ENCODE measurements around the gene SSR4. TPM values are rescaled to one million over a fixed set of nuclear protein-coding genes. Genes with fewer than 3 reads are reported as not detected.

Gene SSR4
- total and polyA plus RNA-seq, 8 donors = 153 to 327 (median 180) TPM

DNA sequence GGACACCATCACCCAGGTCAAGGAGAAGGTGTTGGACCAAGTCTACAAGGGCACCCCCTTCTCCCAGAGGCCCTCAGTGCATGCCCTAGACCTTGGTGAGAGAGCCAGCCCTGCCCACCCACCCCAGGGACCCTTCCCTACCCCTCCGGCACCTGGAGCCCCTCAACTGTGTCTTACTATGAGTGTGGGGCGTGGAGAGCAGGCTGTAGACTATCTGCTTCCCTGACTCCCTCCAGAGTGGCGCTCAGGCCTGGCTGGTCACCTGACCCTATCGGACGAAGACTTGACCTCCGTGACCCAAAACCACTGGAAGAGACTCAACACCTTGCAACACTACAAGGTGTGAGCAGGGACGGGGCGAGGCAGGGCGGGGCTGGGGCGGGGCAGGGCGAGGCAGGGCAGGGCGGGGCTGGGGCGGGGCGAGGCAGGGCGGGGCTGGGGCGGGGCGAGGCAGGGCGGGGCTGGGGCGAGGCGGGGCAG, 18.3 kb upstream of the SSR4 start:
- no peak overlapping the region for H3K4me3 ChIP-seq
- no peak overlapping the region for H3K27ac ChIP-seq
- H3K4me1 ChIP-seq = no peaks in the 10 kb centered on the region
- peaks cover 0 to 29% of the 10 kb centered on the region in 2 donors for H3K27me3 ChIP-seq
- no peaks in the 10 kb centered on the region for H3K9me3 ChIP-seq
- intact Hi-C loops (cut with DNase I) = no loop called here
- DNase-seq (no peak), ATAC-seq (no peak)
- no peaks in the 10 kb centered on the region for H3K36me3 ChIP-seq
- TF ChIP-seq, protein P1, sequence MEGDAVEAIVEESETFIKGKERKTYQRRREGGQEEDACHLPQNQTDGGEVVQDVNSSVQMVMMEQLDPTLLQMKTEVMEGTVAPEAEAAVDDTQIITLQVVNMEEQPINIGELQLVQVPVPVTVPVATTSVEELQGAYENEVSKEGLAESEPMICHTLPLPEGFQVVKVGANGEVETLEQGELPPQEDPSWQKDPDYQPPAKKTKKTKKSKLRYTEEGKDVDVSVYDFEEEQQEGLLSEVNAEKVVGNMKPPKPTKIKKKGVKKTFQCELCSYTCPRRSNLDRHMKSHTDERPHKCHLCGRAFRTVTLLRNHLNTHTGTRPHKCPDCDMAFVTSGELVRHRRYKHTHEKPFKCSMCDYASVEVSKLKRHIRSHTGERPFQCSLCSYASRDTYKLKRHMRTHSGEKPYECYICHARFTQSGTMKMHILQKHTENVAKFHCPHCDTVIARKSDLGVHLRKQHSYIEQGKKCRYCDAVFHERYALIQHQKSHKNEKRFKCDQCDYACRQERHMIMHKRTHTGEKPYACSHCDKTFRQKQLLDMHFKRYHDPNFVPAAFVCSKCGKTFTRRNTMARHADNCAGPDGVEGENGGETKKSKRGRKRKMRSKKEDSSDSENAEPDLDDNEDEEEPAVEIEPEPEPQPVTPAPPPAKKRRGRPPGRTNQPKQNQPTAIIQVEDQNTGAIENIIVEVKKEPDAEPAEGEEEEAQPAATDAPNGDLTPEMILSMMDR (IDR thresholded peaks at IDR 0.05) = no peak

DNA sequence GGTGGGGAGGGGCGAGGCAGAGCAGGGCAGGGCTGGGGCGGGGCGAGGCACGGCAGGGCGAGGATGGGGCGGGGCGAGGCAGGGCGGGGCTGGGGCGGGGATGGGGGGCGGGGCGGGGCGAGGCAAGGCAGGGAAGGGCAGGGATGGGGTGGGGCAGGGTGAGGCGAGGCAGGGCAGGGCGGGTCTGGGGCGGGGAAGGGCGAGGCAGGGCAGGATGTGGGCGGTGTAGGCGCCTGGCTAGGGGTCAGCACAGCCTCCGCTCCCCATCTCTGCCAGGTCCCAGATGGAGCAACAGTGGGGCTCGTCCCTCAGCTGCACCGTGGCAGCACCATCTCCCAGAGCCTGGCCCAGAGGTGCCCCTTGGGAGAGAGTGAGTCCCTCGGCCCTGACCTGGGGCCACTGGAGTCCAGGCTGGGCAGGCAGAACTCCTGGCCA, 17.8 kb upstream of the SSR4 start:
- Histone ChIP-seq H3K4me3 (no peak overlapping the region), H3K27me3 (peaks cover 0 to 34% of the 10 kb centered on the region in 2 donors), H3K4me1 (no peaks in the 10 kb centered on the region), H3K27ac (no peak overlapping the region), H3K9me3 (no peaks in the 10 kb centered on the region), H3K36me3 (no peaks in the 10 kb centered on the region)
- TF ChIP-seq, protein P1 (IDR thresholded peaks at IDR 0.05) = no peak
- intact Hi-C loops (cut with DNase I) = no loop called here
- ATAC-seq (no peak), DNase-seq (no peak)

DNA sequence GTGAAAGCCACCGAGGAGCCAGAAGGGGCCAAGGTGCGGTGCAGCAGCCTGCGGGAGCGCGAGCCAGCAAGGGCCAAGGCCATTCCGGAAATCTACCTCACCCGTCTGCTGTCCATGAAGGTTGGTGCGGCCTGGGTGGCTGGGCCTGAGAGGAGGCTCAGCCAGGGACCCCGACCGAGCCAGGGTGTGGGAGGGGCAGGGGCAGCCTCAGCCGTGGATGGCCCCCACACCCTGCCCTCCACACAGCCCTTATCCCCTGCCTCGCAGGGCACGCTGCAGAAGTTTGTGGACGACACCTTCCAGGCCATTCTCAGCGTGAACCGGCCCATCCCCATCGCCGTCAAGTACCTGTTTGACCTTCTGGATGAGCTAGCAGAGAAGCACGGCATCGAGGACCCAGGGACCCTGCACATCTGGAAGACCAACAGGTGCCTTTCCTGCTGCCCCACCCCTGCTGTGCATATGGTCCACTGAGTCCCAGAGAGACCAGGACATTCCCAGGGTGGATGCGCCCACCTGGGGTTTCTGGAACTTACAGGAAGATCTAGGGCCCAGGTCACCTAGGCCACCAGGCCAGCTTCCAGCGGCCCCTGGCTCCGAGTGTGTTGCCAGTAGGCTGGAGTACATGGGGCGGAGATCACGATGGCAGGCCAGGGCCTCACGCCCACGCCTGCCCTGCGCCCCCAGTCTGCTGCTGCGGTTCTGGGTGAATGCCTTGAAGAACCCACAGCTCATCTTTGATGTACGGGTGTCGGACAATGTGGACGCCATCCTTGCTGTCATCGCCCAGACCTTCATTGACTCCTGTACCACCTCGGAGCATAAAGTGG, 17.0 kb upstream of the SSR4 start:
- H3K27ac ChIP-seq = no peak overlapping the region
- H3K9me3 ChIP-seq = no peaks in the 10 kb centered on the region
- ATAC-seq (no peak), DNase-seq (peak in 1 of 4 donors; percentile 21)
- TF ChIP-seq, protein P1 (IDR thresholded peaks at IDR 0.05) = no peak
- no peaks in the 10 kb centered on the region for H3K4me1 ChIP-seq
- intact Hi-C loops (cut with DNase I) = no loop called here
- no peaks in the 10 kb centered on the region for H3K36me3 ChIP-seq
- H3K27me3 ChIP-seq = peaks cover 0 to 37% of the 10 kb centered on the region in 2 donors
- H3K4me3 ChIP-seq = no peak overlapping the region

DNA sequence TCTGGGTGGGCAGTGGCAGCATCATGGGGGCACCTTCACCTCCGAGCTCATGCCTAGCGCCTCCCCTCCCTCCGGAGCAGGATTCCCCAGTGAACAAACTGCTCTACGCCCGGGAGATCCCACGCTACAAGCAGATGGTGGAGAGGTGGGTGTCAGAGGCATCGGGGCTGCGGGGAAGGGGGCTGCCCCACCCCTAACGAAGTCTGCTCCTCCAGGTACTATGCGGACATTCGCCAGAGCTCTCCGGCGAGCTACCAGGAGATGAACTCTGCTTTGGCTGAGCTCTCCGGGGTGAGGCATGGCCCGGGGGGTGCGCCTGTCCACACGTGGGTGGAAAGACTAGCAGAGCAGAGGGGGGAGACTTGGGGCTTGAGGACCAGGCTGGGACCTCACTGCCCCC, 16.3 kb upstream of the SSR4 start:
- Histone ChIP-seq H3K9me3 (no peaks in the 10 kb centered on the region), H3K27ac (no peak overlapping the region), H3K4me3 (no peak overlapping the region), H3K27me3 (peaks cover 0 to 37% of the 10 kb centered on the region in 2 donors), H3K4me1 (no peaks in the 10 kb centered on the region), H3K36me3 (peaks cover 0 to under 1% of the 10 kb centered on the region in 2 donors)
- no peak for ATAC-seq
- TF ChIP-seq, protein P1 (IDR thresholded peaks at IDR 0.05) = no peak
- intact Hi-C loops (cut with DNase I) = no loop called here
- peak in 1 of 4 donors; percentile 23 for DNase-seq

DNA sequence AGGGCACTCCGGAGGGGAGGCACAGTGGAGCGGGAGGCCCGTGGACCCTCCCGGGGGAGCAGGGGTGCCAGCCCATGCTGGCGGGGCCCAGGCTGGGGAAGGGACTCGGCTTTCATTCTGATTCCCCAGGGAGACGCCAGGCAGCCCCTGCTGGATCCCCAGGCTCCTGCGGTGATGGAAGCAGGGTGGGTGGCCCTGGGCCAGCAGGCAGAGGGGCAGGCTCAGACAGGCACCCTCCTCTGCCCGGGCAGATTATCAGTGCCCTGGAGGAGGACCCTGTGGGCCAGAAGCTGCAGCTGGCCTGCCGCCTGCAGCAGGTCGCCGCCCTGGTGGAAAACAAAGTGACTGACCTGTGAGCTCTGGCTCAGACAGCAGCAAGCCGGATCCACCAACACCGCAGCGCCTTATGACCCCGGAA, 15.8 kb upstream of the SSR4 start:
- no peak overlapping the region for H3K27ac ChIP-seq
- peaks cover 0 to 5% of the 10 kb centered on the region in 2 donors for H3K36me3 ChIP-seq
- H3K4me3 ChIP-seq = no peak overlapping the region
- H3K9me3 ChIP-seq = no peaks in the 10 kb centered on the region
- DNase-seq (peak in 1 of 4 donors; percentile 6), ATAC-seq (no peak)
- intact Hi-C loops (cut with DNase I) = no loop called here
- peaks cover 0 to 37% of the 10 kb centered on the region in 2 donors for H3K27me3 ChIP-seq
- no peaks in the 10 kb centered on the region for H3K4me1 ChIP-seq
- TF ChIP-seq, protein P1 (IDR thresholded peaks at IDR 0.05) = no peak
